GM19193 (cell line): ENCODE data around the gene RND2.

Experiments used
- POLR2A ChIP-seq: IDR thresholded peaks from 4 replicates; pipeline ENCODE4 v1.6.1; 2011; ENCODE audit not compliant: insufficient read depth, insufficient read length; ENCODE audit errors: extremely low read depth

RND2 gene

GRCh38 chr17:43031666-43032065 lies 6.6 kb downstream of the RND2 start:
- TF ChIP-seq POLR2A: no peak

- TF ChIP-seq POLR2A: no peak
Observed at GRCh38 chr17:43033948-43034881, 9.2 kb downstream of the RND2 start.

- no peak for TF ChIP-seq POLR2A
Observed at GRCh38 chr17:43034894-43035293, 9.9 kb downstream of the RND2 start.

DNA sequence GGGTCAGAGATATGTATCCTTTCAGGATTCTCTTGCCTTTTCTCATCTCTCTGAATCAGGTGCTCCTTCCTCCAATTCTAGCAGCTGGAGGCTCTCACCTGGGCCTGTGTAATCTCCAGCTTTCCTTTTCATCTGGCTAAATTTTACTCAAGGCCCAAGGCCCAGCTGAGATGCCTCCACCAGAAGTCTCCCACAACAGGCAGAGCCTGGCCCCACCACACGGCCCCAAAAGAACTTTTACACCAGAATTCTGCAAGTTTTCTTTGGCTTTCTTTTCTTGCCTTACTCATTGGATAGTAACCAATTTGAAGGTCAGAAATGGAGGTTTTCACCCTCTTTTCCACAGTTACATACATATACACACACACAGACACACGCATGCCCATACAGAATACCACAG lies 14.6 kb downstream of the RND2 start:
- TF ChIP-seq POLR2A: no peak

DNA sequence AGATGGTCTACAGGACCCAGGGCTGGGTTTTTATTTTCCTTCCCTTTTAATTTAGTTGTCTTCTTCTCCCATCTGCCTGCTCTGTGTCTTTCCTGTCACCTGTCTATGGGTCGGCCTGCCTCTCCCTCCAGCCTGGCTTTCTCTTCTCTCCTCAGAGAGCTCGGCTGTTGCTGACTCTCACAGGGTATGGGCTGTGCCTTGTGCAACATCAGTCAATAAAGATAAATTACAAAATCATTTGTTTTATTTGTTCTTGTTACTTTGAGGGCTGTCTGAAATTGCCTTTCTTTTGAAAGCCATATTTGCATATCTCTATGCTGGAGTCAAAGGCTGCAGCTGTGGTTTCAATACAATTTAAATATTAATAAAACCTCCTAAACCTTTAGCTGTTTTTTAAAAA lies 15.6 kb downstream of the RND2 start:
- no peak for TF ChIP-seq POLR2A

- no peak for TF ChIP-seq POLR2A
Observed at GRCh38 chr17:43042025-43042628, 17.1 kb downstream of the RND2 start.

GRCh38 chr17:43043307-43043706 lies 18.3 kb downstream of the RND2 start:
- TF ChIP-seq POLR2A: no peak

- no peak for TF ChIP-seq POLR2A
Observed at GRCh38 chr17:43044024-43044423, 19.0 kb downstream of the RND2 start.

DNA sequence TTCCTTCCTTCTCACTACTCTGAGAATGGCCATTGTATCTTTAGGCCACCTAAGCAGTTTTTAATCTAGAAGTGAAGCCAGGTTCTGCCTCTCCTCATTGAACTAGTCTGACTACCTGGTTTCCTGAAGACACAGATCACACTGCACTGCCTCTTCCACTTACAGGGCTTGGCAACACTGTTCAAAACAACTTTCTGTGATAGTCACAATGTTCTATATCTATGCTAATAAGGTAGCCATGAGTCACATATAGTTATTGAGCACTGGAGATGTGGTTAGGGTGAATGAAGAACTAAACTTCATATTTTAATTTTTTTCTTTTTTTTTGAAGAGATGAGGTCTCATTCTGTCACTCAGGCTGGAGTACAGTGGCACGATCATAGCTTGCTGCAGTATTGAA lies 26.9 kb downstream of the RND2 start:
- no peak for TF ChIP-seq POLR2A

GRCh38 chr17:43056051-43056450 lies 31.0 kb downstream of the RND2 start:
- TF ChIP-seq POLR2A: no peak

- TF ChIP-seq POLR2A: no peak
Observed at GRCh38 chr17:43062984-43063638, 38.1 kb downstream of the RND2 start.

GRCh38 chr17:43068570-43069367 lies 43.7 kb downstream of the RND2 start:
- TF ChIP-seq POLR2A: no peak

- no peak for TF ChIP-seq POLR2A
Observed at GRCh38 chr17:43069368-43069898, 44.4 kb downstream of the RND2 start.

GRCh38 chr17:43070257-43070656 lies 45.2 kb downstream of the RND2 start:
- TF ChIP-seq POLR2A: no peak

- no peak for TF ChIP-seq POLR2A
Observed at GRCh38 chr17:43070872-43071271, 45.8 kb downstream of the RND2 start.

GRCh38 chr17:43074869-43075268 lies 49.8 kb downstream of the RND2 start:
- no peak for TF ChIP-seq POLR2A
